ENCODE measurements around the gene RFX3.

RFX3 gene

DNA sequence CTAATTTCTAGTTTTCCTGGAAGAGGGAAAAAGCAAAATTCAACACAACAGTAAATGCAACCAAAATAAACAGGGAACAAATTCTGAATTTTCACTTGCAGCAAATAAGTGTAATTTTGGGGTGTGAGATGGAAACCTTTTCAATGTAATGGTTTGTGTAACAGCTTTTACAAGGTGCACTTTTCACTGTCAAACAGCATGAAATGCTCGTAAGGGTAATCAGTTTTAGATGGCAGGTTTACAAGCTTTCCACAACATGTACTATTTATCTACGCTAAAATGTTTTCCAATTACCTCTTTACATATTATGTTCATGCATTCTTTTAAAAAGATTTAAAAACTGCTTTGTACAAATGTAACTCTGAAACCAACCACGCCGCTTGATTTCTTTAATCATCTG lies 115.3 kb downstream of the RFX3 start:
- TF ChIP-seq ZFX (IDR thresholded peaks at IDR 0.05) = no peak
- TF ChIP-seq, protein P1, sequence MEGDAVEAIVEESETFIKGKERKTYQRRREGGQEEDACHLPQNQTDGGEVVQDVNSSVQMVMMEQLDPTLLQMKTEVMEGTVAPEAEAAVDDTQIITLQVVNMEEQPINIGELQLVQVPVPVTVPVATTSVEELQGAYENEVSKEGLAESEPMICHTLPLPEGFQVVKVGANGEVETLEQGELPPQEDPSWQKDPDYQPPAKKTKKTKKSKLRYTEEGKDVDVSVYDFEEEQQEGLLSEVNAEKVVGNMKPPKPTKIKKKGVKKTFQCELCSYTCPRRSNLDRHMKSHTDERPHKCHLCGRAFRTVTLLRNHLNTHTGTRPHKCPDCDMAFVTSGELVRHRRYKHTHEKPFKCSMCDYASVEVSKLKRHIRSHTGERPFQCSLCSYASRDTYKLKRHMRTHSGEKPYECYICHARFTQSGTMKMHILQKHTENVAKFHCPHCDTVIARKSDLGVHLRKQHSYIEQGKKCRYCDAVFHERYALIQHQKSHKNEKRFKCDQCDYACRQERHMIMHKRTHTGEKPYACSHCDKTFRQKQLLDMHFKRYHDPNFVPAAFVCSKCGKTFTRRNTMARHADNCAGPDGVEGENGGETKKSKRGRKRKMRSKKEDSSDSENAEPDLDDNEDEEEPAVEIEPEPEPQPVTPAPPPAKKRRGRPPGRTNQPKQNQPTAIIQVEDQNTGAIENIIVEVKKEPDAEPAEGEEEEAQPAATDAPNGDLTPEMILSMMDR (conservative IDR thresholded peaks at IDR 0.05) = no peak

DNA sequence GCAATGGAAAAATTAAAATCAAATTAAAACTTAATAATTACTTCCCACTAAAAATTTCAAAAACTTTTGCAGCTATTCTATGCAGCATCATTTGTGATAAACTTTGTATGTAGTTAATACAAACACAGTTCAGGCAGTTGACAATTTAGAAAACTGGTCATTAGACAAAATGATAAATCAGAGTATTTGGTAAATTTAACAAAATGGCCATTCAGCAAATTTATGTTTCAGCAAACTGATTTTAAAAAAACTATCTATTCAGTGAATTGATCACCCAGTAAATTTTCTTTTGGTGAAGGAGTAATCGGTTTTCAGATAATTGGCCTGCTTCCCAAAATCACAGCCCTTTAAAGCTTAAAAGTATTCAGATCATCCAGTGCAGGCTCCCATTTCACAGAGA lies 116.3 kb downstream of the RFX3 start:
- no peak overlapping the region for H3K27ac ChIP-seq
- no peak for TF ChIP-seq ZFX (IDR thresholded peaks at IDR 0.05)
- TF ChIP-seq, protein P1 (conservative IDR thresholded peaks at IDR 0.05) = no peak

More for the DNA sequence above, 115.3 kb downstream of the RFX3 start:
- no peak overlapping the region for H3K27ac ChIP-seq

DNA sequence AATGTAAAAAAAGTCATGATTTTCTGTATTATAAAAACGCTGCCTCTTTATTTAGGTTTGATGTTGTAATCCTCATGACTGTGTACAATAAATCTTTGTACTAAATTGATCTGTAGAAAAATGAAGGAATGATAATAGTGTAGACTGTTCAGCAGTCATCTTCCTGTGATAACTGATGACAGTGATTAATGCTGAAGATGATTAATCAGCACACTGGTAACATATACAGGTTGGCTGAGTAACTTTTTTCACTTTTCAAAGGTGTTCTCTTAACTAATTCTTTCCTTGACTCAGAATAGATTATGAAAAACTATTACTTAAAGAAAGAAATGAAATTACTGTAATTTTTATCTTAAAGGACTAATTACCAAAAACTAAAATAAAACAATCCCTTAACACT lies 122.5 kb downstream of the RFX3 start:
- TF ChIP-seq, protein P1 (conservative IDR thresholded peaks at IDR 0.05) = no peak
- no peak for TF ChIP-seq ZFX (IDR thresholded peaks at IDR 0.05)
- no peak overlapping the region for H3K27ac ChIP-seq

DNA sequence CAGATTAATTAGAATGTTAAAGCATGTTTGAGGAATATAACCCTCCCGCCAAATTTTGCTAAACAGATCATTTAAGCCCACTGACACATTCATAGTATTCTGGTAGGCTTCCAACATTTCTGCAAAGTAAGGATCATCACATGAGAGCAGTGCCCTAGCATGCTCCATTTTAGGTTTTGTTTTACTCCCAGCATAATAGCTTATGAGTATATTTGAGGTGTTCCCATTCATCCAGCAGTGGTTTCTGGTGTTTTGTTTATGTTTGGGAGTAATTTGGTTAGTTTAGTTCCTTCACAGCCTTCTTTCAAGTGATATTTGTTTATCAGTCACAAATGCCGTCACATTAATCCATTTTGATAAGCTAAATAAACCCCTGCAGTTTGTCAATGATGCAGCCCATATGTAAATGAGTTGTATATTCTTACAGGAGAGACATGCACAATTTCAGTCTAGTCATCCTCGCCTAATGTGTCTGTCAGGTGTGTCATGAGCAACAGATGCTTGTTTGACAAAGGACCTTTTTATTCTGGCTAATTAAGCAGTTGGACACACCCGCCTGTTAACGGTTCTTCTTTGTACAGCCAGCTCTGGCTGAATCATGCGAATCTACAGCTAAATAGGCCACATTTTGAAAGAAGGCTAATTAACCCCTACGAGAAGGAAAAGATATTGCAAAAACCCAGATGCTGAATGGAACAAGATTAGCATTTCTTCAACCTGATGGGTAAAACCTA lies 124.4 kb downstream of the RFX3 start:
- no peak for TF ChIP-seq ZFX (IDR thresholded peaks at IDR 0.05)
- TF ChIP-seq, protein P1 (conservative IDR thresholded peaks at IDR 0.05) = no peak
- no peak overlapping the region for H3K27ac ChIP-seq

DNA sequence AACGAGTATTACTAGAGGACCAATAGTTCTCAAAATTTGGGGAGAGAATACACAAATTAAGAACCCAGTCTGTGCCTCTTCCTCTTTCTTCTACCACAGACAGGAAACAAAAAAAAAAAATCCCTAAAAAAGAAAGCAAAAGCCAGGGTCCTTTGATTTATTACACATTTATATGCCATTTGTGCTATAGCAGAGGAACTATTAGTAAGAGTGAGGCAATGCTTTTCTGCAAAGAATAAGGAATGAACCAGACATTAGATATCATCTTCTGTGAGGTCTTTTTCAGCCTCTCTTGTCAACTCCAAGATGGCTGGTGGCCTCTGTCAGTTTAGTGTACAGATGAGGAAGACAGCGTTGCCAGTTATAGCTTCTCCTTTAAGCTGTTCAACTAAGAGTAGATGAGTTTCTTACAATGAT lies 127.6 kb downstream of the RFX3 start:
- no peak for TF ChIP-seq ZFX (IDR thresholded peaks at IDR 0.05)
- TF ChIP-seq, protein P1 (conservative IDR thresholded peaks at IDR 0.05) = no peak
- H3K27ac ChIP-seq = no peak overlapping the region

DNA sequence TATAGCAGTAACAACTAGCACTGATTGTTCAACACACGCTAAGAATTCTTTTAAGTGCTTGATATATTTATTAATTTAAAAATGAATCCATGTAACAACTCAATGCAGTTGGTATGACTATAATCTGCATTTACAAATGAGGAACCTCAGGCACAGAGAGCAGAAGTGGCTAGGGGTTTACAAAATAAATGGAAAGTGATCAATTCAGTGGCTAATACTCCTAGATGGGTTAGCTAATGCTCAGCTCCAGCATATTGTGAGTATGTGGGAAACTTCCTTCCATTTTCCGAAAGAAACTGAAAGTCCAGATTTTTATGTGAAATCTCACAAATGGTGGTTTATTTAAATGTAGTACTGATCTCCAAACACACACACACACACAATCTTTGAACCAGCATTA lies 128.0 kb downstream of the RFX3 start:
- H3K27ac ChIP-seq = no peak overlapping the region

DNA sequence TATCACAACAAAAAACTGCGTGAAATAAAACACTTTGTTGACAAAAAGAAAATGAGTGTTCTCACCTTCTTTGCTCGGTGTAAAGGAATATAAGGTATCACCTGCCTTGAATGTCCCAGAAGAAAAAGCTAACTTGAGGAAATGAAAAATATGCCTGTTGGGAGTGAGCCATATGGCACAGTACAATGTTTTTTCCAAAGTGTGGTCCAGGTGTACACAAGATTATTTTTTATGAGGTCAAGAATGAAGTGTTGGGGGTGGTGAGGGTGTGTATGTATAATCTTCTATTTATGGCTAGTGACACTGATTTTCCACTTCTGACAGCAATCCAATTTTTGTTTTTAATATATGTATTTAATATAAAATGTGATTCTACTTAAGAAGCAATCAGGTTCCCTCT lies 134.4 kb downstream of the RFX3 start:
- H3K27ac ChIP-seq = no peak overlapping the region
- no peak for TF ChIP-seq ZFX (IDR thresholded peaks at IDR 0.05)
- TF ChIP-seq, protein P1 (conservative IDR thresholded peaks at IDR 0.05) = no peak

More for the DNA sequence above, 128.0 kb downstream of the RFX3 start:
- no peak for TF ChIP-seq ZFX (IDR thresholded peaks at IDR 0.05)
- TF ChIP-seq, protein P1 (conservative IDR thresholded peaks at IDR 0.05) = no peak

Data from C4-2B (cell line).